GM18502 (cell line): ENCODE results near the gene GUCD1.
"Not testable (repeated sequence)": the region's sequence is repeated elsewhere in the genome, so short reads cannot be mapped to it uniquely, and the experiment has no call there.

Experiments used
- ATAC-seq: cut with Tn5 transposase; IDR thresholded peaks from one replicate; pipeline ENCODE4 v1.9.1; 2021; ENCODE audit warnings: mild to moderate bottlenecking; ENCODE audit not compliant: unreplicated experiment, poor library complexity

Gene GUCD1

GRCh38 chr22:24567668-24568067, 12.7 kb upstream of the GUCD1 start:
- ATAC-seq: no peak

GRCh38 chr22:24566899-24567511, 12.1 kb upstream of the GUCD1 start:
- ATAC-seq: no peak

- no peak for ATAC-seq
Observed at GRCh38 chr22:24565077-24565476, 10.1 kb upstream of the GUCD1 start.

- ATAC-seq: no peak
Observed at GRCh38 chr22:24564376-24565058, 9.6 kb upstream of the GUCD1 start.

- ATAC-seq: no peak
Observed at GRCh38 chr22:24563246-24563645, 8.3 kb upstream of the GUCD1 start.

GRCh38 chr22:24559471-24559870, 4.5 kb upstream of the GUCD1 start:
- no peak for ATAC-seq

- ATAC-seq: peak; percentile 75
Observed at GRCh38 chr22:24555165-24556039, 464 bp upstream of the GUCD1 start, which contains the start of gene SNRPD3. Gene SNRPD3 (plus strand): TSS chr22:24555999. CDS start chr22:24557675, 1,676 bp downstream.

- ATAC-seq: no peak
Observed at GRCh38 chr22:24553597-24554312, 1.2 kb downstream of the GUCD1 start.

GRCh38 chr22:24552503-24553286, 2.2 kb downstream of the GUCD1 start:
- not testable (repeated sequence) for ATAC-seq

- no peak for ATAC-seq
Observed at GRCh38 chr22:24550902-24551435, 4.0 kb downstream of the GUCD1 start.

- ATAC-seq: no peak
Observed at GRCh38 chr22:24550028-24550901, 4.7 kb downstream of the GUCD1 start.

- no peak for ATAC-seq
Observed at GRCh38 chr22:24548812-24549211, 6.1 kb downstream of the GUCD1 start.

GRCh38 chr22:24543679-24544243, 11.2 kb downstream of the GUCD1 start:
- ATAC-seq: no peak

- no peak for ATAC-seq
Observed at GRCh38 chr22:24543185-24543601, 11.7 kb downstream of the GUCD1 start.

- ATAC-seq: no peak
Observed at GRCh38 chr22:24542641-24543040, 12.3 kb downstream of the GUCD1 start.

- ATAC-seq: no peak
Observed at GRCh38 chr22:24541681-24542515, 13.0 kb downstream of the GUCD1 start.

- ATAC-seq: no peak
Observed at GRCh38 chr22:24540470-24540869, 14.5 kb downstream of the GUCD1 start.
